HEK293 (cell line): ENCODE measurements around the gene BTBD19.
A peak's percentile ranks its signal among the peaks of the same experiment; 100 is the strongest.

Experiments used
- CTCF ChIA-PET: fragments of 350-600 bp; formaldehyde crosslinking; extraction: SDS; loops from one replicate; lab custom pipeline; 2021; ENCODE audit warnings: antibody characterized with exemption; lab: Yijun Ruan, JAX
- POLR2A ChIA-PET: fragments of 300-600 bp; formaldehyde crosslinking; extraction: SDS; loops from one replicate; lab custom pipeline; 2020; ENCODE audit warnings: antibody characterized with exemption, inconsistent platforms; lab: Yijun Ruan, JAX
- H3K27ac ChIP-seq: fragments of 200-500 bp; sonication (Bioruptor generic); 2 replicates; pipeline ENCODE4 v1.5.1; 2014; ENCODE audit warnings: low read depth, low read length, control low read depth, inconsistent platforms; ENCODE audit errors: extremely low read depth
- H3K36me3 ChIP-seq, 2 experiments: fragments of 200-500 bp in 1 of 2; sonication (Bioruptor generic) in 1 of 2; 1 replicate in 1 of 2; 2 replicates in 1 of 2; pipeline ENCODE4 v1.5.1; 2014 to 2017; ENCODE audit warnings: inconsistent platforms in 2 of 2, low read length in 2 of 2; ENCODE audit not compliant: control insufficient read depth in 2 of 2, insufficient read depth in 1 of 2
- H3K4me1 ChIP-seq: fragments of 200-500 bp; sonication (Bioruptor generic); 2 replicates; pipeline ENCODE4 v1.5.1; 2014; ENCODE audit warnings: mild to moderate bottlenecking, low read length, inconsistent platforms; ENCODE audit not compliant: control insufficient read depth, insufficient read depth
- H3K4me3 ChIP-seq: 2 replicates; pipeline ENCODE4 v1.5.1; 2011; ENCODE audit warnings: low read depth, mild to moderate bottlenecking, control low read depth, low read length, moderate library complexity
- H3K9me3 ChIP-seq: fragments of 200-500 bp; sonication (Bioruptor generic); 2 replicates; pipeline ENCODE4 v1.5.1; 2014; ENCODE audit warnings: low read depth, low read length, inconsistent platforms; ENCODE audit not compliant: control insufficient read depth, insufficient read depth
- GLI4 ChIP-seq: fragments of 450-650 bp; formaldehyde crosslinking; IDR thresholded peaks from 2 replicates; pipeline ENCODE4 v1.5.1; 2016; ENCODE audit warnings: missing biosample characterization, missing genetic modification characterization
- HOXD13 ChIP-seq: sonication (generic); formaldehyde crosslinking; IDR thresholded peaks from 2 replicates; pipeline ENCODE4 v1.8.0; 2022; ENCODE audit warnings: missing genetic modification reagents, borderline replicate concordance
- OVOL3 ChIP-seq: fragments of 450-650 bp; formaldehyde crosslinking; IDR thresholded peaks from 2 replicates; pipeline ENCODE4 v1.5.1; 2016; ENCODE audit warnings: missing biosample characterization, missing genetic modification characterization
- PATZ1 ChIP-seq: fragments of 450-650 bp; formaldehyde crosslinking; IDR thresholded peaks from 2 replicates; pipeline ENCODE4 v1.5.1; 2016; ENCODE audit warnings: missing biosample characterization, missing genetic modification characterization
- SP3 ChIP-seq: fragments of 450-650 bp; formaldehyde crosslinking; IDR thresholded peaks from 2 replicates; pipeline ENCODE4 v1.5.1; 2016; ENCODE audit warnings: missing biosample characterization, missing genetic modification characterization
- TCF7L2 ChIP-seq: IDR thresholded peaks from 2 replicates; pipeline ENCODE4 v1.6.1; 2011; ENCODE audit warnings: low read depth, mild to moderate bottlenecking, inconsistent platforms, low read length, moderate library complexity, borderline replicate concordance
- WT1 ChIP-seq: fragments of 450-650 bp; formaldehyde crosslinking; IDR thresholded peaks from 2 replicates; pipeline ENCODE4 v1.5.1; 2016; ENCODE audit warnings: missing biosample characterization, missing genetic modification characterization
- ZBTB20 ChIP-seq: fragments of 450-650 bp; formaldehyde crosslinking; IDR thresholded peaks from 2 replicates; pipeline ENCODE4 v1.5.1; 2016; ENCODE audit warnings: missing biosample characterization, missing genetic modification characterization
- ZEB2 ChIP-seq: fragments of 450-650 bp; formaldehyde crosslinking; IDR thresholded peaks from 2 replicates; pipeline ENCODE4 v1.5.1; 2016; ENCODE audit warnings: missing biosample characterization, missing genetic modification characterization
- ZFHX2 ChIP-seq: fragments of 450-650 bp; formaldehyde crosslinking; conservative IDR thresholded peaks from 2 replicates; pipeline ENCODE4 v1.5.1; 2016; ENCODE audit warnings: missing biosample characterization, missing genetic modification characterization
- ZFP3 ChIP-seq: fragments of 450-650 bp; formaldehyde crosslinking; IDR thresholded peaks from 2 replicates; pipeline ENCODE4 v1.5.1; 2016; ENCODE audit warnings: low read depth, missing biosample characterization, missing genetic modification characterization
- ZNF157 ChIP-seq: fragments of 450-650 bp; formaldehyde crosslinking; IDR thresholded peaks from 2 replicates; pipeline ENCODE4 v1.5.1; 2016; ENCODE audit warnings: missing biosample characterization, missing genetic modification characterization
- ZNF18 ChIP-seq: fragments of 450-650 bp; formaldehyde crosslinking; IDR thresholded peaks from 2 replicates; pipeline ENCODE4 v1.5.1; 2016; ENCODE audit warnings: missing biosample characterization, missing genetic modification characterization
- ZNF23 ChIP-seq: fragments of 450-650 bp; formaldehyde crosslinking; IDR thresholded peaks from 2 replicates; pipeline ENCODE4 v1.5.1; 2016; ENCODE audit warnings: missing biosample characterization, missing genetic modification characterization, borderline replicate concordance
- ZNF24 ChIP-seq: fragments of 450-650 bp; formaldehyde crosslinking; IDR thresholded peaks from 2 replicates; pipeline ENCODE4 v1.5.1; 2016; ENCODE audit warnings: missing biosample characterization, missing genetic modification characterization
- ZNF362 ChIP-seq: fragments of 450-650 bp; formaldehyde crosslinking; IDR thresholded peaks from 2 replicates; pipeline ENCODE4 v1.5.1; 2016; ENCODE audit warnings: missing biosample characterization, missing genetic modification characterization
- ZNF366 ChIP-seq: fragments of 450-650 bp; formaldehyde crosslinking; conservative IDR thresholded peaks from 2 replicates; pipeline ENCODE4 v1.5.1; 2016; ENCODE audit warnings: missing biosample characterization, missing genetic modification characterization
- ZNF473 ChIP-seq: fragments of 450-650 bp; formaldehyde crosslinking; IDR thresholded peaks from 2 replicates; pipeline ENCODE4 v1.5.1; 2017; ENCODE audit warnings: missing biosample characterization, missing genetic modification characterization
- ZNF48 ChIP-seq: fragments of 450-650 bp; formaldehyde crosslinking; IDR thresholded peaks from 2 replicates; pipeline ENCODE4 v1.5.1; 2016; ENCODE audit warnings: missing biosample characterization, missing genetic modification characterization
- ZNF530 ChIP-seq: fragments of 450-650 bp; formaldehyde crosslinking; IDR thresholded peaks from 2 replicates; pipeline ENCODE4 v1.5.1; 2016; ENCODE audit warnings: low read depth, missing biosample characterization, missing genetic modification characterization
- ZNF558 ChIP-seq: fragments of 450-650 bp; formaldehyde crosslinking; IDR thresholded peaks from 2 replicates; pipeline ENCODE4 v1.5.1; 2016; ENCODE audit warnings: missing biosample characterization, missing genetic modification characterization
- ZNF645 ChIP-seq: fragments of 450-650 bp; formaldehyde crosslinking; IDR thresholded peaks from 2 replicates; pipeline ENCODE4; 2016; ENCODE audit warnings: missing biosample characterization, missing genetic modification characterization
- ZNF785 ChIP-seq: fragments of 450-650 bp; formaldehyde crosslinking; IDR thresholded peaks from 2 replicates; pipeline ENCODE4 v1.5.1; 2016; ENCODE audit warnings: missing biosample characterization, missing genetic modification characterization
- ZNF830 ChIP-seq: fragments of 450-650 bp; IDR thresholded peaks from 2 replicates; pipeline ENCODE4 v1.5.0; 2018; ENCODE audit warnings: missing biosample characterization, missing genetic modification characterization, low read depth, mild to moderate bottlenecking, moderate library complexity

BTBD19 gene

GRCh38 chr1:44799770-44800584 is 8.3 kb upstream of the BTBD19 start, which contains the start of gene PLK3 (continued):
- TF ChIP-seq ZNF366 (tag by site-specific recombination), result peak; percentile 38; the same call in 1 of the 2 replicates
- no peak for TF ChIP-seq ZNF830 (tag by site-specific recombination)
- peak; percentile 99 for TF ChIP-seq ZBTB20 (tag by site-specific recombination)
- TF ChIP-seq ZNF48, result no peak
- peak; percentile 91 for TF ChIP-seq WT1 (tag by site-specific recombination)
- TF ChIP-seq ZNF645 (tag by site-specific recombination), result no peak
- peak; percentile 84 for TF ChIP-seq ZNF24 (tag by site-specific recombination)
- TF ChIP-seq ZNF473 (tag by site-specific recombination), result no peak
- TF ChIP-seq OVOL3 (tag by site-specific recombination), result no peak
- no peak for TF ChIP-seq HOXD13
- TF ChIP-seq ZNF23 (tag by site-specific recombination), result no peak
- no peak for TF ChIP-seq ZNF157 (tag by site-specific recombination)
- TF ChIP-seq SP3 (tag by site-specific recombination), result peak; percentile 92

GRCh38 chr1:44801491-44802305 is 6.6 kb upstream of the BTBD19 start:
- Histone ChIP-seq H3K4me1 (no peaks in the 10 kb centered on the region), H3K4me3 (no peak overlapping the region), H3K9me3 (no peaks in the 10 kb centered on the region), H3K27ac (no peak overlapping the region), H3K36me3 (peaks cover 0 to 48% of the 10 kb centered on the region in 2 experiments; a peak in 1 of 3 replicates)
- ChIA-PET CTCF (interaction anchor here (2.0 to 4.2 kb wide), 2 partner anchors 17 to 34 kb away, joined by 6 to 28 read pairs; no protein-coding TSS in a partner anchor), POLR2A (interaction anchor here (0.6 to 4.3 kb wide), 7 partner anchors 16 to 203 kb away, joined by 3 to 62 read pairs (median 5); partner anchors contain the start of gene RPS8)
- TF ChIP-seq ZBTB20 (tag by site-specific recombination) (peak; percentile 68), ZNF366 (tag by site-specific recombination) (0 out of 2 replicates have a peak, but pooled peaks have one; percentile 24), GLI4 (no peak)

- no peak overlapping the region for H3K27ac ChIP-seq
- CTCF ChIA-PET, result no interaction called here
- H3K4me3 ChIP-seq, result no peak overlapping the region
- peaks cover 0 to 52% of the 10 kb centered on the region in 2 experiments; a peak in 1 of 3 replicates for H3K36me3 ChIP-seq
- peaks cover under 1% of the 10 kb centered on the region; the same call in 1 of the 2 replicates for H3K4me1 ChIP-seq
- POLR2A ChIA-PET, result interaction anchor here (0.8 kb wide), 1 partner anchor 22 kb away, joined by 3 read pairs; no protein-coding TSS in a partner anchor
- H3K9me3 ChIP-seq, result no peaks in the 10 kb centered on the region
- TF ChIP-seq WT1 (tag by site-specific recombination) (no peak), ZNF558 (tag by site-specific recombination) (no peak), ZNF785 (tag by site-specific recombination) (no peak), ZEB2 (no peak), ZNF362 (tag by site-specific recombination) (no peak), ZFHX2 (tag by site-specific recombination) (peak; percentile 81), PATZ1 (tag by site-specific recombination) (peak; percentile 27; the same call in 1 of the 2 replicates), TCF7L2 (no peak), ZFP3 (tag by site-specific recombination) (no peak), ZNF18 (tag by site-specific recombination) (no peak), ZNF530 (tag by site-specific recombination) (no peak)
Observed at GRCh38 chr1:44802306-44803061, 5.8 kb upstream of the BTBD19 start.
